Endodermal cell (in vitro differentiated cells): Measurements from ENCODE around the gene CDC123. TPM values are rescaled to one million over a fixed set of nuclear protein-coding genes. Genes with fewer than 3 reads are reported as not detected.
"Not testable (repeated sequence)": the region's sequence is repeated elsewhere in the genome, so short reads cannot be mapped to it uniquely, and the experiment has no call there.

Source experiments
- DNase-seq: peaks from one replicate; pipeline ENCODE4 v3.0.0-alpha.2; 2017
- H3K27ac ChIP-seq: 2 replicates; pipeline ENCODE4 v1.5.1; 2013; ENCODE audit warnings: mild to moderate bottlenecking, low read depth, low read length, moderate library complexity
- H3K27me3 ChIP-seq: 2 replicates; pipeline ENCODE4 v1.6.1; 2013; ENCODE audit warnings: mild to moderate bottlenecking, low read length, moderate library complexity; ENCODE audit not compliant: insufficient read depth, control insufficient read depth, poor library complexity, severe bottlenecking
- H3K36me3 ChIP-seq: 2 replicates; pipeline ENCODE4 v1.7.0; 2013; ENCODE audit warnings: mild to moderate bottlenecking, low read length, moderate library complexity; ENCODE audit not compliant: control insufficient read depth, insufficient read depth
- H3K4me1 ChIP-seq: one replicate; pipeline ENCODE4 v1.7.0; 2013; ENCODE audit warnings: low read length; ENCODE audit not compliant: control insufficient read depth, insufficient read depth
- H3K4me3 ChIP-seq: 2 replicates; pipeline ENCODE4 v1.5.1; 2013; ENCODE audit warnings: mild to moderate bottlenecking, low read length, moderate library complexity
- H3K9ac ChIP-seq: 2 replicates; pipeline ENCODE4 v1.6.1; 2013; ENCODE audit warnings: mild to moderate bottlenecking, low read length, moderate library complexity; ENCODE audit not compliant: poor library complexity, severe bottlenecking; ENCODE audit errors: extremely low read depth
- H3K9me3 ChIP-seq: 2 replicates; pipeline ENCODE4 v1.6.1; 2013; ENCODE audit warnings: mild to moderate bottlenecking, low read length, moderate library complexity; ENCODE audit not compliant: control insufficient read depth
- H3K27ac Mint-ChIP-seq: 2 replicates; pipeline ENCODE4 v1.8.0; 2020; ENCODE audit warnings: mixed read lengths
- H3K27me3 Mint-ChIP-seq: 2 replicates; pipeline ENCODE4 v1.8.0; 2021; ENCODE audit warnings: mild to moderate bottlenecking, mixed read lengths; ENCODE audit not compliant: insufficient read depth
- H3K36me3 Mint-ChIP-seq: 2 replicates; pipeline ENCODE4 v1.8.0; 2020; ENCODE audit warnings: low read depth, mixed read lengths
- H3K4me1 Mint-ChIP-seq: 2 replicates; pipeline ENCODE4 v1.8.0; 2020; ENCODE audit warnings: mixed read lengths
- H3K4me3 Mint-ChIP-seq: 2 replicates; pipeline ENCODE4 v1.8.0; 2020; ENCODE audit warnings: mild to moderate bottlenecking, moderate library complexity, mixed read lengths
- H3K9me3 Mint-ChIP-seq: 2 replicates; pipeline ENCODE4 v1.8.0; 2020; ENCODE audit warnings: mild to moderate bottlenecking, mixed read lengths
- CTCF ChIP-seq: fragments of 200-600 bp; sonication (generic); conservative IDR thresholded peaks from 2 replicates; pipeline ENCODE4 v1.5.0; 2021; ENCODE audit warnings: antibody characterized with exemption, mild to moderate bottlenecking
- WGBS, 2 experiments: methylation state at CpG; one replicate each; pipeline versions ENCODE4 v1.1.5 to v1.1.7; 2013; ENCODE audit warnings: missing lambda C conversion rate in 2 of 2, mixed read lengths in 1 of 2; ENCODE audit not compliant: insufficient coverage in 1 of 2, insufficient read length in 1 of 2; 5-methylcytosine and 5-hydroxymethylcytosine counted together
- total RNA-seq, 2 donors: library from RNA; stranded (reverse); fragmentation: NEBNext Ultra II Directional in 1 of 2; extraction: Animal tissue kit (Norgen Biotek cat#: 25700) in 1 of 2; gene quantifications; 2 replicates in 1 of 2; 3 replicates in 1 of 2; pipeline ENCODE4 v1.2.1, GENCODE V29; 2021

The CDC123 gene
- total RNA-seq, 2 donors from 2014 or later, result 104 to 123 TPM

GRCh38 chr10:12165036-12165435, 31.0 kb upstream of the CDC123 start:
- WGBS, 2 experiments, result 90% methylated on average over 1 to 3 of the region's 3 CpGs
- Mint-ChIP-seq H3K27me3 (no peaks in the 10 kb centered on the region), H3K36me3 (peaks cover 61% of the 10 kb centered on the region), H3K4me1 (no peaks in the 10 kb centered on the region), H3K4me3 (no peak overlapping the region), H3K9me3 (no peaks in the 10 kb centered on the region), H3K27ac (no peak overlapping the region)
- Histone ChIP-seq H3K36me3 (peaks cover 72% of the 10 kb centered on the region), H3K9ac (no peak overlapping the region), H3K9me3 (no peaks in the 10 kb centered on the region), H3K4me3 (no peak overlapping the region), H3K27me3 (no peaks in the 10 kb centered on the region), H3K27ac (no peak overlapping the region), H3K4me1 (no peaks in the 10 kb centered on the region)
- no peak for DNase-seq
- TF ChIP-seq CTCF, result no peak

GRCh38 chr10:12165999-12166775, 29.8 kb upstream of the CDC123 start:
- no peak overlapping the region for H3K27ac Mint-ChIP-seq
- Histone ChIP-seq H3K36me3 (peaks cover 73% of the 10 kb centered on the region), H3K27ac (no peak overlapping the region)

GRCh38 chr10:12171512-12171911, 24.5 kb upstream of the CDC123 start:
- H3K27me3 Mint-ChIP-seq, H3K4me3 ChIP-seq, H3K27ac Mint-ChIP-seq, H3K27me3 ChIP-seq, H3K4me3 Mint-ChIP-seq, H3K27ac ChIP-seq, H3K4me1 Mint-ChIP-seq, H3K4me1 ChIP-seq, DNase-seq, H3K9me3 ChIP-seq, H3K9me3 Mint-ChIP-seq, H3K9ac ChIP-seq: not testable (repeated sequence)
- H3K36me3 Mint-ChIP-seq, result peaks cover 60% of the 10 kb centered on the region
- H3K36me3 ChIP-seq, result peaks cover 73% of the 10 kb centered on the region
- WGBS, 2 experiments, result 98 to 100% methylated on average over 1 to 6 of the region's 6 CpGs

More at GRCh38 chr10:12165999-12166775, 29.8 kb upstream of the CDC123 start:
- TF ChIP-seq CTCF, result no peak
- Mint-ChIP-seq H3K27me3 (no peaks in the 10 kb centered on the region), H3K4me1 (no peaks in the 10 kb centered on the region), H3K9me3 (no peaks in the 10 kb centered on the region), H3K36me3 (peaks cover 64% of the 10 kb centered on the region), H3K4me3 (no peak overlapping the region)
- Histone ChIP-seq H3K4me3 (no peak overlapping the region), H3K9ac (no peak overlapping the region), H3K27me3 (no peaks in the 10 kb centered on the region), H3K4me1 (no peaks in the 10 kb centered on the region), H3K9me3 (no peaks in the 10 kb centered on the region)
- no peak for DNase-seq
- 93 to 97% methylated on average over 6 of the region's 6 CpGs for WGBS, 2 experiments
